Osteoblast (primary cell): ENCODE data around the gene SOCS4. TPM values are rescaled to one million over a fixed set of nuclear protein-coding genes. Genes with fewer than 3 reads are reported as not detected.

ENCODE experiments used
- total RNA-seq: library from RNA; depleted of rRNA; stranded (reverse); fragments of >200 nt; gene quantifications from 2 replicates; pipeline ENCODE4 v1.2.3, GENCODE V29; 2012

SOCS4 gene
- total RNA-seq, 1 donor = 15.6 TPM

Other genes starting within 250 kb of the SOCS4 start
- gene GCH1, start 124.4 kb upstream of the SOCS4 start, total RNA-seq = 2.7 and 3.3 TPM in 2 replicates
- gene WDHD1, start 137 bp upstream of the SOCS4 start, total RNA-seq = 4.3 and 9.4 TPM in 2 replicates
- gene MAPK1IP1L, start 24.4 kb downstream of the SOCS4 start, total RNA-seq = 37.4 and 42.0 TPM in 2 replicates
- 368 and 433 TPM in 2 replicates for gene LGALS3, start 102.0 kb downstream of the SOCS4 start, total RNA-seq
- 4.1 and 5.1 TPM in 2 replicates for gene DLGAP5, start 164.3 kb downstream of the SOCS4 start, total RNA-seq
- 24.2 and 24.6 TPM in 2 replicates for gene FBXO34, start 244.2 kb downstream of the SOCS4 start, total RNA-seq